Activated T-helper 9 cell treated with anti-CD3 and anti-CD28 coated beads, Interleukin-2, amount 50 U/mL, for 16 hours (primary cell): ENCODE measurements around the gene NR2F6.
"Not testable (repeated sequence)": the region's sequence is repeated elsewhere in the genome, so short reads cannot be mapped to it uniquely, and the experiment has no call there.

Experiments
- DNase-seq: peaks from one replicate; pipeline ENCODE4 v3.0.0-alpha.2; 2020; ENCODE audit warnings: low read depth

The NR2F6 gene

DNA sequence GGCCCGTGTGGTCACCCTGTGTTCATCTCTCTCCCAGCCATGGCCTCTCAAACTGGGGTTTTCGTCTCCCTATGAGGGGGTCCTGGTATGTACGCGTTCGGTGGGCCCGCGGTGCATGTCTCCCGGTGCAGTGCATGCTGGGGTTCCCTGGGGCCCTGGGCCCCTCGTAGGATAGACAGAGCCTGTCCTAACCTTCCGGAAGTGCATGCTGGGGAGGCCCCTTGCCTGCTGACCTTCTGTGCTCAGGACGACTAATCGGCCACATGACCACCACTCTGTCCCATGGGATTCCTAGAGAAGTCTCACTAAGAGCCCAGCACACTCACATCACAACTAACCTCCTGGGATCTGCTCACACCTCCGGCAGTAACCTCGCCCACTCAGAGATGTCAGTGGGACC lies 35.4 kb downstream of the NR2F6 start:
- DNase-seq: no peak

DNA sequence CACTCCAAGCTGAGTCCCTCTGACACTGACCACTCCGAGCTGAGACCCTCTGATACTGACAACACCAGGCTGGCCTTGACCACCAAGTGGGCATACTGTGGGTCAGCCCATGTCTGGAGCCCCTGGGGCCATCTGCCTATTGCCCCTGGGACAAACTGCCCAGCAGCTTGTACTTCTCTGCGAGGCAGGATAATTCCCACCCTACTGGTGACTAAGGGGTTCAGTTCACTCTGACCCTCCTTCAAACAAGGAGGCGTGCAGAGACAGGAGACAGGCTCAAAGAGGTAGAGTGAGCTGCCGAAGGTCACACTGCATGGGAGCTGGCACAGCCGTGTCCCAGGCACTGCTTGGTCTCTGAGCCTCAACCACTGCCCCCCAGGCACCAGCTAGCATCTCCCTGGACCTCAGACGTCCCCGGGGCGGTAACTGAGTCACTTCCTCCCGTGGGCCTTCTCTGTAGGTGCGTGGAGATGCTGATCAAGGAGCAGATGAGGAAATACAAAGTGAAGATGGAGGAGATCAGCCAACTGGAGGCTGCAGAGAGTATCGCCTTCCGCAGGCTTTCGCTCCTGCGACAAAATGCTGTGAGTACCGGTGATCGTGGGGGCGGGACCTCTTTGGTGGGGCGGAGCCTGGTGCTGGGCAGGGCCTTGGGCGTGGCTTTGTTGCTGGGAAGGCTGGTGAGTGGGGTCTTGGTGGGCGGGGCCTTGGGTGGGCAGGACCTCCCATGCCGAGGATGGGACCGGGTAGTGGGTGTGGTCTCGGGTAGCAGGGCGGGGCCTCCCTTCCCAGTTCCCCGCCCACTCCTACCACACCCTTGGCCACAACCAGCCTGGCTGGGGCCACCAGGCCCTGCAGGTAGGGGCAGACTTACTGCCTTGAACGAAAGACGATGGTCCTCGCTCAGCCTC lies 36.3 kb downstream of the NR2F6 start:
- no peak for DNase-seq

- DNase-seq: no peak
These were observed 38.8 kb downstream of the NR2F6 start for GRCh38 chr19:17206736-17207581.

DNA sequence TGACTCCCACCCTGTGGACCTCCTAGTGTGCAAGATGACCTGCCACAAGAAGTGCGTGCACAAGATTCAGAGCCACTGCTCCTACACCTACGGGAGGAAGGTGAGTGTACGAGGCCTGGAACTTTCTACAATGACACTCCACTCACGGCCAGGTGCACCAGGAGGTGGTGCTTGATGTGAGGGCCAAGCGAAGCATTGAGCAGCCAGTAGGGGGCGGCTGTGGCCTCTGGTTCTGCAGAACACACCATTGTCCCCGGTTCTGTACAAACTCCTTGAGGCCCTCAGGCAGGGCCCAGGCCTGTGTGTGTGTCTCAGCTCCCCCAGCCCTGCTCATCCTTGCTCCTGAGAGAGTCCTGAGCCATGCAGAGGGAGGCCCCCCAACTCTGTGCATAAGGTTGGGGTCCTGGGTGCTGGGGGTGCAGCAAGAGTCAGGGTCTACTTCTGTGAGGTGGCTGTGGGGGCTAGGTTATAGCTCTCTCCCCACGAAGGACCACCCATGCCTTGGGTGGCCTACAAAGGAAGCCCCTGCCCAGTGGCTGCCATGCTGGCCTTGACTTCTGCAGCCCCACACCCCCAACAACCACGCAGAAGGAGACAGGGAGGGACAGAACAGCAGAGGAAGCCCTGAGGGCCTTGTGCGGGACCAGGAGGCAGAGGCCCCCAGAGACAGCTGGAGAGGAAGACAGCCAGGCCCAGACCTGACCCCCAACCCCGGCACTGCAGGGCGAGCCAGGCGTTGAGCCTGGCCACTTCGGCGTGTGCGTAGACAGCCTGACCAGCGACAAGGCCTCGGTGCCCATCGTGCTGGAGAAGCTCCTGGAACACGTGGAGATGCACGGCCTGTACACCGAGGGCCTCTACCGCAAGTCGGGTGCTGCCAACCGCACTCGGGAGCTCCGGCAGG lies 40.2 kb downstream of the NR2F6 start:
- DNase-seq: peak; percentile 34

DNA sequence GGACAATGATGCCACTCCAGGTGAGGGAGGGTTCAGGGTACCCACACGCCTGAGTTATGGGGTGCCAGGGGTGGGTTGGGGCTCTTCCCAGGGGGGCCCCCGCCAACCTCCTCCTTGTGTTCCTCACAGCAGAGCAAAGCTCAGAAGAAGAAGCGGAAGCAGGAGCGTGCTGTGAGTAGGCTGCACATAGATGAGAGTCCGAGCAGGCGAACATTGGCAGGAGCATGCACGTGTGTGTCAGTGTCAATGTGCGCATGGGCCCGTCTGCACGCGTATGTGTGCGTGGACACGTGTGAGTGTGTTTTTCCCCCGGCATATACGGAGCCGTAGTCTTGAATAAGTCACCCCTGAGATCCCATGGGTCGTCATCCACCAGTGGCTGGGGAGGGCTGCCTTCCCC lies 43.0 kb downstream of the NR2F6 start:
- DNase-seq: no peak

DNA sequence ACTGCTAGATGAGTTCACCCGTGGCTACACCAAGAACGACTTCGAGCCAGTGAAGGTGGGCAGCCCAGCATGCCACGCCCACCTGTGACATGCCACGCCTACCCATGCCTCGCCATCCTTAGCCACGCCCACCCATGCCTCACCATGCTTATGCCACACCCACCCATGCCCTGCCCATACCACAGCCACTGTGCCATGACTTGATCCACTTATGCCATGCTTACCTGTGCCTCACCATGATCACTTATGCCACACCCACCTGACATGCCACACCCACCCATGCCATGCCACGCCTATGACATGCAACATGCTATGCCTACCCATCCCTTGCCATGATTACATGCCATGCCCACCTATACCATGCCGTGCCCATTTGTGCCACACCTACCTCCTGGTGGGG lies 43.5 kb downstream of the NR2F6 start:
- DNase-seq: no peak

DNA sequence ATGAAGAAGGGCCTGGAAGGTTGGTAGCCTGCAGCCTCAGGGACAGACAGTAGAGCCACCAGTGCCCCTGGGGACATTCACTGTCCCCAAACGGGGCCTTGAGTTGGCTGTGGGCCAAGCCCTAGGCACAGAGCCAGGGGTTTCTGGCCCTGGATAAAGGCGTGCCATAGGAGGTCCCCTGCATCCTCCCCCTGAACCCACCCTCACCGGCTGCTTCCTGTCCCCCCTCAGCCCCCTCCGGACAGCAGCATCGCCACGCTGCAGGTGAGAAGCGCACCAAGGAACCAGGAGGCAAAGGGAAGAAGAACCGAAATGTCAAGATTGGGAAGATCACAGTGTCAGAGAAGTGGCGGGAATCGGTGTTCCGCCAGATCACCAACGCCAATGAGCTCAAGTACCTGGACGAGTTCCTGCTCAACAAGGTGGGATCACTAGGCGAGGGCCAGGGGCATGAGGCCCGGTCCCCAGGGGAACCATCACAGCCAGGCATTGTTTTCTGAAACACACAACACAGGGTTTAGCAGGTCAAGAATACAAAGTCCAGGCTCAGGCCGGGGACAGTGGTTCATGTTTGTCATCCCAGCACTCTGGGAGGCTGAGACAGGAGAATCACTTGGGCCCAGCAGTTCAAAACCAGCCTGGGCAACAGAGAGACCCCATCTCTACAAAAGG lies 45.2 kb downstream of the NR2F6 start:
- DNase-seq: no peak

DNA sequence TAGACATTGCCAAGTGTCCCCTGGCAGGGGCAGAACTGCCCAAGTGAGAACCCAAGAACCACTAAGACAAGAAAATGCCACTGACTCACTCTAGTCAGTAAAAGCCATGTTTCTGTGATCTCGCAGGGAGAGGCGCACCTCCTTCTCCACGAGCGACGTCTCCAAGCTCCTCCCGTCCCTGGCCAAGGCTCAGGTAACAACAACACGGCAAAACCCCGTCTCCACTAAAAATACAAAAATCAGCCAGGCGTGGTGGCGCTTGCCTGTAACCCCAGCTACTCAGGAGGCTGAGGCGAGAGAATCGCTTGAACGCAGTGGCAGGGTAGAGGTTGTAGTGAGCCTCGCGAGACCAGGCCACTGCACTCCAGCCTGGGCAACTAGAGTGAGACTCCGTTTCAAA lies 48.1 kb downstream of the NR2F6 start:
- DNase-seq: no peak

GRCh38 chr19:17196610-17197009 lies 49.1 kb downstream of the NR2F6 start:
- DNase-seq: no peak

DNA sequence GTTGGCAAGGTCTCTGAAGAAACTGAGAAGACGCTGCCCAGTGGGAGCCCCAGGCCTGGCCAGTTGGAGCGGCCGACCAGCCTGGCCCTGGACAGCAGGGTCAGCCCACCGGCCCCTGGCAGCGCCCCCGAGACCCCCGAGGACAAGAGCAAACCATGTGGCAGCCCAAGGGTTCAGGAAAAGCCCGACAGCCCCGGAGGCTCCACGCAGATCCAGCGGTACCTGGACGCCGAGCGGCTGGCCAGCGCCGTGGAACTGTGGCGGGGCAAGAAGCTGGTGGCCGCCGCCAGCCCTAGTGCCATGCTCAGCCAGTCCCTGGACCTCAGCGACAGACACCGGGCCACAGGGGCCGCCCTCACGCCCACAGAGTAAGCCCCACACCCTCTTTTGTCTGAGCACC lies 50.6 kb downstream of the NR2F6 start:
- DNase-seq: no peak

GRCh38 chr19:17194608-17195007 lies 51.1 kb downstream of the NR2F6 start:
- DNase-seq: no peak

GRCh38 chr19:17192751-17193150 lies 53.0 kb downstream of the NR2F6 start:
- DNase-seq: no peak

- not testable (repeated sequence) for DNase-seq
These were observed 54.0 kb downstream of the NR2F6 start for GRCh38 chr19:17191736-17192135.

- DNase-seq: no peak
These were observed 60.1 kb downstream of the NR2F6 start for GRCh38 chr19:17185590-17185989.

DNA sequence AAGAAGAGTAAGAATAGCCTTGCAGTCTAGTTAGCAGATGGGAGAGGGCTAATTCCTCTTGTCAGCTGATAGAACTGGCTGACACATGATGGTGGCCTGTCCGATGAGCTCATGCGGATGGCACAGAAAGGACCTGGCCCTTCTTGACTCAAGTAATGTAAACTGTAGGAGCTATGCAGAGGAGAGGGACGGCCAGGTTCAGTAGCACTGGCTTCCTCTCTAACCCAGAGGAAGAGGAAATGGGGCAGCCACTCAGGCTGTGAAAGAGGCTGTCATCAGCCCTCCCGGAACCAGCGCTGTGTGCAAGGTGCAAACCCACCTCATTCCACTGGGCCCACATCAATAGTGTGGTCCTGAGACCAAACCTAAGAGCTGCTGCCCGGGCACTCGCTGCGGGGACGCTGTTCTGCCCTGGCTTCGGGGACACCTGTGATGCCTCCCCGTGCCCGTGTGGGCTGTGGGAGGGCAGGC lies 61.3 kb downstream of the NR2F6 start:
- no peak for DNase-seq

DNA sequence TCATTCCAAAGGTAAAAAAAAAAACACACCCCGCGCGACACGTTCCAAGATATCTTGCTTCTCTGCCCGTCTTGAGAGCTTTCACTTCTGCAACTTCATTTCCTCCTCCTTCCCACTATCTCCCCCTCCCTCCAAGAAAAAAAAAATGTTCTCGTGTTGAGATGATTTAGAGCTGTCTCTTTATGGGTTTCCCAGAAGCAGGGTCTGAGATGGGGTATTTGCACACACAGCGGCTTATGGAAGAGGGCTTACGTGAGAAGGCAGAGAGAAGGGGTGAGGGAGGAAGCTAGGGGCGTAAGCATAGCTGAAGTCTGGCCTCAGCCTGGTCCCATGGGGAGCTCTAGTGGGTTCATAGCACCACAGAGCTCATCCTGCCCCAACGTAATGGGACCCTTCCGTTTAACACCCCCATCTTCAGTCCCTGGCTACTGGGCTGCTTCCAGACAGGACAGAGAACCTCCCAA lies 61.8 kb downstream of the NR2F6 start:
- DNase-seq: no peak

DNA sequence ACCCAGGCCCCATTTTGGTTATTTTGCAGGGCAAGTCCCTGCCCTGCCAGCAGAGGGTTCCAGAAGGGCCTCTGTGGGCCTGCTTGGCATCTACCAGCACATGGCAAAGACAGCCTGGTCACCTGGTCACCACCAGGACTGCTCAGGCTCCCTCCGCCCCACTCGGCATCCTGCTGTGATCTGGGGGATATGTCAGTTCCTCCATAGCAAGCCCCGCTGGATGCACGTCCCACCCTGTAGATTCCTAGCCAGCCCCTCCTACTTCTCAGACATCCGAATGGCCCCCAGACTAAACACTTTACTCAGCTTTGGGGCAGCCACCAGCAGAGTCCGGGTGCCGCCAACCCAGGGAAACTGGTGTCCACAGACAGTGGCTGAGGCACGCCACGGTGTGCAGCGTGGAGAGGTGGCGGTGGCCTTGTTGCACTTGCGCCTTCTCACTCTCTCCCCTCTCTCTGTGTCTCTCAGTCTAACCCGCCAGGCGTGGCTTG lies 62.4 kb downstream of the NR2F6 start:
- no peak for DNase-seq
